A549 (cell line): ENCODE data around the gene HNF4A. TPM values are rescaled to one million over a fixed set of nuclear protein-coding genes. Genes with fewer than 3 reads are reported as not detected.

ENCODE experiments used
- ATAC-seq, 2 experiments: fragments of 200-7000 bp in 1 of 2; fragments of >200 bp in 1 of 2; cut with Nextera tagmentation in 1 of 2; cut with Tn5 transposase in 1 of 2; 3 replicates each; pipeline versions ENCODE4 v1.8.0 to v1.9.1; 2018 to 2020; ENCODE audit warnings: mild to moderate bottlenecking in 1 of 2, moderate library complexity in 1 of 2
- CTCF ChIA-PET: fragments of 300-600 bp; sonication (Branson Sonifier 250); formaldehyde crosslinking; extraction: SDS; loops from one replicate; lab custom pipeline; 2021; ENCODE audit warnings: antibody characterized with exemption, inconsistent platforms; lab: Yijun Ruan, JAX
- POLR2A ChIA-PET: fragments of 350-600 bp; formaldehyde crosslinking; extraction: SDS; loops from one replicate; lab custom pipeline; 2021; ENCODE audit warnings: antibody characterized with exemption, inconsistent platforms; lab: Yijun Ruan, JAX
- DNase-seq, 2 experiments: peaks; one replicate each; pipeline versions ENCODE4 v3.0.0 to v3.0.0-alpha.2; 2011 to 2016; ENCODE audit warnings: low read depth in 1 of 2, low spot score in 1 of 2
- FAIRE-seq: peaks from 2 replicates; lab custom pipeline; 2011; peaks lifted over from hg19 to GRCh38; lab: Jason Lieb, UNC
- H3K27ac ChIP-seq, 2 experiments: fragments of >200 bp; sonication (Bioruptor Twin); formaldehyde crosslinking; 3 replicates each; pipeline ENCODE4 v1.5.1; 2016 to 2017
- H3K4me1 ChIP-seq: fragments of >200 bp; sonication (Bioruptor Twin); formaldehyde crosslinking; 3 replicates; pipeline ENCODE4 v1.6.1; 2016
- H3K4me2 ChIP-seq: fragments of >200 bp; sonication (Bioruptor Twin); formaldehyde crosslinking; 3 replicates; pipeline ENCODE4 v1.6.1; 2016
- H3K4me3 ChIP-seq: fragments of >200 bp; sonication (Bioruptor Twin); formaldehyde crosslinking; 3 replicates; pipeline ENCODE4 v1.5.1; 2016
- H3K9me3 ChIP-seq: fragments of >200 bp; sonication (Bioruptor Twin); formaldehyde crosslinking; 3 replicates; pipeline ENCODE4 v1.6.1; 2016
- BCL3 ChIP-seq: fragments of >200 bp; sonication (Bioruptor Twin); formaldehyde crosslinking; IDR thresholded peaks from 3 replicates; pipeline ENCODE4 v1.6.1; 2016
- CBX2 ChIP-seq: fragments of 200-600 bp; sonication (generic); IDR thresholded peaks from 2 replicates; pipeline ENCODE4 v1.6.1; 2016; ENCODE audit warnings: low read depth, mild to moderate bottlenecking, borderline replicate concordance
- CEBPB ChIP-seq, 2 experiments: fragments of >200 bp in 1 of 2; sonication (Bioruptor Twin) in 1 of 2; formaldehyde crosslinking in 1 of 2; IDR thresholded peaks; 2 replicates each; pipeline ENCODE4 v1.6.1; 2012 to 2016
- CHD4 ChIP-seq: fragments of 200-600 bp; sonication (generic); IDR thresholded peaks from 2 replicates; pipeline ENCODE4 v1.6.1; 2016; ENCODE audit warnings: antibody characterized with exemption, mild to moderate bottlenecking, borderline replicate concordance
- CTCF ChIP-seq: fragments of >200 bp; sonication (Bioruptor Twin); formaldehyde crosslinking; IDR thresholded peaks from 3 replicates; pipeline ENCODE4 v1.5.1; 2016
- EHMT2 ChIP-seq: fragments of 200-600 bp; sonication (generic); IDR thresholded peaks from 2 replicates; pipeline ENCODE4 v1.6.1; 2016; ENCODE audit warnings: antibody characterized with exemption, low read depth, mild to moderate bottlenecking, moderate library complexity
- FOSL2 ChIP-seq, 2 experiments: fragments of 450-650 bp in 1 of 2; fragments of >200 bp in 1 of 2; sonication (Bioruptor Twin) in 1 of 2; formaldehyde crosslinking; IDR thresholded peaks; 2 replicates each; pipeline versions ENCODE4 v1.5.0 to v1.6.1; 2016 to 2020; ENCODE audit warnings: mild to moderate bottlenecking in 1 of 2, moderate library complexity in 1 of 2
- GATA3 ChIP-seq: IDR thresholded peaks from 2 replicates; pipeline ENCODE4 v1.6.1; 2012; ENCODE audit warnings: borderline replicate concordance
- HOXB5 ChIP-seq: fragments of 250-450 bp; sonication (Bioruptor Pico); IDR thresholded peaks from 2 replicates; pipeline ENCODE4 v1.5.0; 2020; ENCODE audit warnings: mild to moderate bottlenecking, moderate library complexity
- JUN ChIP-seq, 2 experiments: fragments of >200 bp; sonication (Bioruptor Twin); formaldehyde crosslinking; IDR thresholded peaks; 2 replicates in 1 of 2; 3 replicates in 1 of 2; pipeline ENCODE4 v1.6.1; 2016 to 2017
- NFE2L2 ChIP-seq: fragments of 150-350 bp; conservative IDR thresholded peaks from 2 replicates; pipeline ENCODE4 v1.6.1; 2014; ENCODE audit warnings: low read length
- NR3C1 ChIP-seq: fragments of >200 bp; sonication (Bioruptor Twin); formaldehyde crosslinking; IDR thresholded peaks from 3 replicates; pipeline ENCODE4 v1.6.1; 2017
- PBX3 ChIP-seq: IDR thresholded peaks from 2 replicates; pipeline ENCODE4 v1.6.1; 2012
- PHF8 ChIP-seq: fragments of 200-600 bp; sonication (generic); IDR thresholded peaks from 2 replicates; pipeline ENCODE4 v1.6.1; 2016; ENCODE audit warnings: low read depth, mild to moderate bottlenecking, antibody characterized with exemption, moderate library complexity, borderline replicate concordance
- POLR2A ChIP-seq: IDR thresholded peaks from 2 replicates; pipeline ENCODE4 v1.6.1; 2012; ENCODE audit warnings: mild to moderate bottlenecking, low read length
- POLR2AphosphoS2 ChIP-seq: conservative IDR thresholded peaks from 2 replicates; pipeline ENCODE4 v1.6.1; 2012; ENCODE audit warnings: low read length, improper control_type of control experiment, inconsistent platforms
- RARB ChIP-seq: fragments of 250-450 bp; sonication (Bioruptor Pico); IDR thresholded peaks from 2 replicates; pipeline ENCODE4 v1.8.0; 2021; ENCODE audit warnings: mild to moderate bottlenecking, moderate library complexity
- ZC3H11A ChIP-seq: fragments of 450-650 bp; IDR thresholded peaks from 2 replicates; pipeline ENCODE4 v1.6.1; 2014; ENCODE audit warnings: antibody characterized with exemption, mild to moderate bottlenecking
- ZSCAN20 ChIP-seq: fragments of 250-450 bp; sonication (Bioruptor Pico); IDR thresholded peaks from 2 replicates; pipeline ENCODE4 v1.8.0; 2022; ENCODE audit warnings: mild to moderate bottlenecking, moderate library complexity
- WGBS: methylation state at CpG from one replicate; pipeline ENCODE4 v1.1.6; 2017; ENCODE audit errors: missing lambda C conversion rate; 5-methylcytosine and 5-hydroxymethylcytosine counted together
- polyA plus RNA-seq, 4 experiments: library from polyadenylated mRNA; depleted of rRNA in 3 of 4; stranded (reverse); fragments of >200 nt; fragmentation: RNase III in 1 of 4; extraction: RNeasy Plus Mini Kit Qiagen cat#74134 plus additional on column Dnase treatment in 1 of 4; gene quantifications; 2 replicates in 3 of 4; 3 replicates in 1 of 4; pipeline ENCODE4 v1.2.3, GENCODE V29; 2011 to 2017
- TF ChIP-seq, protein P1 (sequence below): fragments of 150-350 bp; IDR thresholded peaks from 2 replicates; pipeline ENCODE4 v1.6.1; 2014; ENCODE audit warnings: low read depth, mild to moderate bottlenecking, low read length
- TF ChIP-seq, protein P2 (sequence below): fragments of 200-600 bp; sonication (generic); IDR thresholded peaks from 2 replicates; pipeline ENCODE4 v1.6.1; 2016; ENCODE audit warnings: antibody characterized with exemption, mild to moderate bottlenecking, moderate library complexity

Gene HNF4A
- polyA plus RNA-seq, 2 of the 4 experiments (the other 2 are of a cell fraction), result 20.0 to 26.2 TPM

GRCh38 chr20:44438782-44439181 lies 83.3 kb downstream of the HNF4A start (continued):
- TF ChIP-seq CTCF (no peak), RARB (CRISPR knock-in tag) (no peak), FOSL2 (IDR thresholded peaks at IDR 0.05) (no peak), FOSL2 (CRISPR knock-in tag; IDR thresholded peaks at IDR 0.05) (no peak), NFE2L2 (no peak), CHD4 (no peak)
- TF ChIP-seq, all 56 proteins: peak for 0

DNA sequence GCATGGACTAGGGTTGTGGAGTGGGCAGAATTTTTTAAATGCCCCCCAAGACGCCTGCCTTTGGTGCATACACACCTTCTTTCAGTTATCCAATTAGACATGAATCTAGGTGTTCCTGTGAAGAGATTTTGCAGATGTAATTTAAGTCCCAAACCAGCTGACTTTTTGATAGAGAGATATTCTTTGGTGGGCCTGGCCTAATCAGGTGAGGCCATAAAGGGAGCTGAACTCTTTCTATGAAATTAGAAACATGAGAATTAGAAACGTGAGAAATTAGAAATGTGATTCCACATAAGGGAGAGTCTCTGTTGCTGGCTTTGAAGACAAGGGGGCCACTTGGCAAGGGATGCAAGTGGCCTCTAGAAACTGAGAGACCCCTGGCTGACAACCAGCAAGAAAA lies 83.8 kb downstream of the HNF4A start:
- CTCF ChIA-PET, result interaction anchor here (0.9 to 2.2 kb wide), 9 partner anchors 9 to 222 kb away, joined by 3 to 8 read pairs (median 3); no protein-coding TSS in a partner anchor
- no peak overlapping the region for H3K27ac ChIP-seq

GRCh38 chr20:44442298-44443070 lies 87.0 kb downstream of the HNF4A start:
- DNase-seq, result no peak
- ChIA-PET POLR2A (no interaction called here), CTCF (interaction anchor here (0.6 to 1.8 kb wide), 6 partner anchors 9 to 228 kb away, joined by 3 to 5 read pairs (median 4); no protein-coding TSS in a partner anchor)
- peak; percentile 62 to 68; a peak in 4 of 6 replicates for ATAC-seq
- Histone ChIP-seq H3K27ac (0 out of 6 replicates have a peak overlapping the region, but pooled peaks of 1 of the 2 experiments have one; percentile 0), H3K4me3 (no peak overlapping the region), H3K4me2 (no peak overlapping the region), H3K4me1 (no peaks in the 10 kb centered on the region), H3K9me3 (no peaks in the 10 kb centered on the region)
- WGBS, result 35% methylated on average over 12 of the region's 12 CpGs
- FAIRE-seq, result no peak
- no peak for TF ChIP-seq NR3C1
- no peak for TF ChIP-seq POLR2A
- TF ChIP-seq ZC3H11A, result no peak
- TF ChIP-seq, protein P1, sequence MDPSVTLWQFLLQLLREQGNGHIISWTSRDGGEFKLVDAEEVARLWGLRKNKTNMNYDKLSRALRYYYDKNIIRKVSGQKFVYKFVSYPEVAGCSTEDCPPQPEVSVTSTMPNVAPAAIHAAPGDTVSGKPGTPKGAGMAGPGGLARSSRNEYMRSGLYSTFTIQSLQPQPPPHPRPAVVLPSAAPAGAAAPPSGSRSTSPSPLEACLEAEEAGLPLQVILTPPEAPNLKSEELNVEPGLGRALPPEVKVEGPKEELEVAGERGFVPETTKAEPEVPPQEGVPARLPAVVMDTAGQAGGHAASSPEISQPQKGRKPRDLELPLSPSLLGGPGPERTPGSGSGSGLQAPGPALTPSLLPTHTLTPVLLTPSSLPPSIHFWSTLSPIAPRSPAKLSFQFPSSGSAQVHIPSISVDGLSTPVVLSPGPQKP, result no peak
- TF ChIP-seq HOXB5 (CRISPR knock-in tag), result no peak
- no peak; a peak in 1 of 4 replicates for TF ChIP-seq CEBPB (IDR thresholded peaks at IDR 0.05)
- TF ChIP-seq BCL3, result no peak
- no peak for TF ChIP-seq POLR2AphosphoS2
- TF ChIP-seq EHMT2, result no peak
- TF ChIP-seq GATA3, result no peak
- no peak for TF ChIP-seq PBX3
- TF ChIP-seq ZSCAN20 (CRISPR knock-in tag), result no peak

More for the DNA sequence above, 83.8 kb downstream of the HNF4A start:
- 34% methylated on average over 2 of the region's 2 CpGs for WGBS
- DNase-seq, result no peak
- no peaks in the 10 kb centered on the region for H3K9me3 ChIP-seq
- no peak for ATAC-seq
- no peak overlapping the region for H3K4me2 ChIP-seq
- no peak overlapping the region for H3K4me3 ChIP-seq
- TF ChIP-seq FOSL2 (IDR thresholded peaks at IDR 0.05) (no peak), FOSL2 (CRISPR knock-in tag; IDR thresholded peaks at IDR 0.05) (no peak), CBX2 (no peak), CEBPB (IDR thresholded peaks at IDR 0.05) (no peak), ZC3H11A (no peak), PHF8 (no peak), EHMT2 (no peak), JUN (IDR thresholded peaks at IDR 0.05) (no peak)
- TF ChIP-seq, protein P2, sequence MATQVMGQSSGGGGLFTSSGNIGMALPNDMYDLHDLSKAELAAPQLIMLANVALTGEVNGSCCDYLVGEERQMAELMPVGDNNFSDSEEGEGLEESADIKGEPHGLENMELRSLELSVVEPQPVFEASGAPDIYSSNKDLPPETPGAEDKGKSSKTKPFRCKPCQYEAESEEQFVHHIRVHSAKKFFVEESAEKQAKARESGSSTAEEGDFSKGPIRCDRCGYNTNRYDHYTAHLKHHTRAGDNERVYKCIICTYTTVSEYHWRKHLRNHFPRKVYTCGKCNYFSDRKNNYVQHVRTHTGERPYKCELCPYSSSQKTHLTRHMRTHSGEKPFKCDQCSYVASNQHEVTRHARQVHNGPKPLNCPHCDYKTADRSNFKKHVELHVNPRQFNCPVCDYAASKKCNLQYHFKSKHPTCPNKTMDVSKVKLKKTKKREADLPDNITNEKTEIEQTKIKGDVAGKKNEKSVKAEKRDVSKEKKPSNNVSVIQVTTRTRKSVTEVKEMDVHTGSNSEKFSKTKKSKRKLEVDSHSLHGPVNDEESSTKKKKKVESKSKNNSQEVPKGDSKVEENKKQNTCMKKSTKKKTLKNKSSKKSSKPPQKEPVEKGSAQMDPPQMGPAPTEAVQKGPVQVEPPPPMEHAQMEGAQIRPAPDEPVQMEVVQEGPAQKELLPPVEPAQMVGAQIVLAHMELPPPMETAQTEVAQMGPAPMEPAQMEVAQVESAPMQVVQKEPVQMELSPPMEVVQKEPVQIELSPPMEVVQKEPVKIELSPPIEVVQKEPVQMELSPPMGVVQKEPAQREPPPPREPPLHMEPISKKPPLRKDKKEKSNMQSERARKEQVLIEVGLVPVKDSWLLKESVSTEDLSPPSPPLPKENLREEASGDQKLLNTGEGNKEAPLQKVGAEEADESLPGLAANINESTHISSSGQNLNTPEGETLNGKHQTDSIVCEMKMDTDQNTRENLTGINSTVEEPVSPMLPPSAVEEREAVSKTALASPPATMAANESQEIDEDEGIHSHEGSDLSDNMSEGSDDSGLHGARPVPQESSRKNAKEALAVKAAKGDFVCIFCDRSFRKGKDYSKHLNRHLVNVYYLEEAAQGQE, result no peak
- no peak for FAIRE-seq
- POLR2A ChIA-PET, result no interaction called here
- peaks cover 6% of the 10 kb centered on the region for H3K4me1 ChIP-seq
